K562 (cell line): ENCODE measurements around the gene NOLC1. TPM values are rescaled to one million over a fixed set of nuclear protein-coding genes. Genes with fewer than 3 reads are reported as not detected.

Experiments
- ADNP ChIP-seq: fragments of 200-800 bp; sonication (Bioruptor generic); IDR thresholded peaks from 2 replicates; pipeline ENCODE4 v1.6.1; 2016; ENCODE audit warnings: missing genetic modification characterization, missing compliant biosample characterization
- BCL6 ChIP-seq: fragments of 250-450 bp; sonication (Bioruptor Pico); IDR thresholded peaks from 2 replicates; pipeline ENCODE4 v1.4.0; 2020
- BDP1 ChIP-seq: IDR thresholded peaks from 3 replicates; pipeline ENCODE4 v1.6.1; 2011; ENCODE audit not compliant: insufficient read length, insufficient read depth
- DDX20 ChIP-seq: fragments of 450-650 bp; IDR thresholded peaks from 2 replicates; pipeline ENCODE4 v1.6.1; 2016; ENCODE audit warnings: missing genetic modification characterization, low read depth, mild to moderate bottlenecking, missing compliant biosample characterization, moderate library complexity
- E2F3 ChIP-seq: fragments of 250-450 bp; sonication (Bioruptor Pico); IDR thresholded peaks from 2 replicates; pipeline ENCODE4 v1.4.0; 2020; ENCODE audit warnings: mild to moderate bottlenecking
- GABPB2 ChIP-seq: fragments of 250-450 bp; sonication (Bioruptor Pico); conservative IDR thresholded peaks from 2 replicates; pipeline ENCODE4 v1.5.1; 2021; ENCODE audit warnings: mild to moderate bottlenecking
- HDAC3 ChIP-seq: fragments of 450-650 bp; IDR thresholded peaks from 2 replicates; pipeline ENCODE4 v1.6.1; 2018; ENCODE audit warnings: borderline replicate concordance, mild to moderate bottlenecking, moderate library complexity; ENCODE audit not compliant: partially characterized antibody
- HDGF ChIP-seq: fragments of 450-650 bp; IDR thresholded peaks from 2 replicates; pipeline ENCODE4 v1.6.1; 2016
- HMG20B ChIP-seq: fragments of 250-450 bp; sonication (Bioruptor Pico); IDR thresholded peaks from 2 replicates; pipeline ENCODE4 v1.5.0; 2021; ENCODE audit warnings: mild to moderate bottlenecking
- MYBL2 ChIP-seq, 2 experiments: fragments of 450-650 bp in 1 of 2; sonication (generic) in 1 of 2; formaldehyde crosslinking in 1 of 2; IDR thresholded peaks; 2 replicates each; pipeline versions ENCODE4 v1.6.1 to v1.8.1; 2017 to 2022; ENCODE audit warnings: borderline replicate concordance in 1 of 2, inconsistent platforms in 1 of 2, low read depth in 1 of 2, mild to moderate bottlenecking in 1 of 2, missing genetic modification reagents in 1 of 2, moderate library complexity in 1 of 2
- NFATC3 ChIP-seq: fragments of 450-650 bp; IDR thresholded peaks from 2 replicates; pipeline ENCODE4 v1.6.1; 2017; ENCODE audit warnings: mild to moderate bottlenecking
- RAD21 ChIP-seq, 2 experiments: fragments of 250-450 bp in 1 of 2; fragments of 450-650 bp in 1 of 2; sonication (Bioruptor Pico) in 1 of 2; formaldehyde crosslinking in 1 of 2; IDR thresholded peaks in 1 of 2; conservative IDR thresholded peaks in 1 of 2; 2 replicates each; pipeline versions ENCODE4 v1.4.0 to v1.8.0; 2020 to 2022; ENCODE audit warnings: mild to moderate bottlenecking in 2 of 2, moderate library complexity in 1 of 2
- RBM14 ChIP-seq: fragments of 200-400 bp; formaldehyde crosslinking; IDR thresholded peaks from 2 replicates; pipeline ENCODE4 v1.6.1; 2018; ENCODE audit warnings: low read depth, mild to moderate bottlenecking, low read length, moderate library complexity, borderline replicate concordance; ENCODE audit not compliant: insufficient read depth
- RFX5 ChIP-seq: IDR thresholded peaks from 2 replicates; pipeline ENCODE4 v1.6.1; 2011; ENCODE audit warnings: low read depth, mild to moderate bottlenecking, improper control_type of control experiment, low read length
- TBP ChIP-seq: optimal IDR thresholded peaks from 2 replicates; pipeline ENCODE3; 2011; ENCODE audit warnings: low read depth, low read length, improper control_type of control experiment
- TCF7 ChIP-seq: sonication (generic); IDR thresholded peaks from 2 replicates; pipeline ENCODE4 v1.6.1; 2016; ENCODE audit warnings: antibody characterized with exemption, borderline replicate concordance
- ZBTB8A ChIP-seq: fragments of 450-650 bp; IDR thresholded peaks from 2 replicates; pipeline ENCODE4 v1.6.1; 2018; ENCODE audit warnings: mild to moderate bottlenecking, moderate library complexity; ENCODE audit not compliant: partially characterized antibody
- ZNF699 ChIP-seq: fragments of 250-450 bp; sonication (Bioruptor Pico); IDR thresholded peaks from 2 replicates; pipeline ENCODE4 v1.8.0; 2021; ENCODE audit warnings: mild to moderate bottlenecking, moderate library complexity; ENCODE audit not compliant: insufficient replicate concordance
- polyA plus RNA-seq, 8 experiments: library from polyadenylated mRNA; depleted of rRNA in 4 of 8; stranded (reverse) in 5 of 8; unstranded in 3 of 8; fragments of >200 nt; fragmentation: Nextera tagmentation in 2 of 8; fragmentation: Illumina TruSeq in 1 of 8; extraction: Ambion mirVana in 2 of 8; extraction: Trizol in 1 of 8; gene quantifications; 2 replicates each; pipeline versions ENCODE4 v1.2.1 to v1.2.3, GENCODE V29; 2011 to 2014; ENCODE audit warnings: inconsistent platforms in 1 of 8, missing spikeins in 1 of 8
- total RNA-seq, 7 experiments: library from RNA; depleted of rRNA in 6 of 7; stranded (reverse); fragments of >200 nt in 6 of 7; fragmentation: Illumina TruSeq in 2 of 7; extraction: Trizol in 2 of 7; gene quantifications; 2 replicates each; pipeline versions ENCODE4 v1.2.1 to v1.2.3, GENCODE V29; 2011 to 2021; ENCODE audit warnings: low replicate concordance in 1 of 7
- TF ChIP-seq, protein P1 (sequence below): fragments of 450-650 bp; IDR thresholded peaks from 2 replicates; pipeline ENCODE4 v1.6.1; 2017; ENCODE audit warnings: antibody characterized with exemption, mild to moderate bottlenecking
- TF ChIP-seq, protein P2 (sequence below), 2 experiments: IDR thresholded peaks; 2 replicates each; pipeline ENCODE4 v1.6.1; 2012; ENCODE audit warnings: improper control_type of control experiment in 2 of 2, low read depth in 2 of 2, low read length in 2 of 2, borderline replicate concordance in 1 of 2
- TF ChIP-seq, protein P3 (sequence below): fragments of 250-450 bp; sonication (Bioruptor Pico); IDR thresholded peaks from 2 replicates; pipeline ENCODE4 v1.8.0; 2021; ENCODE audit warnings: borderline replicate concordance, mild to moderate bottlenecking, moderate library complexity; ENCODE audit not compliant: poor library complexity, severe bottlenecking

NOLC1 gene
- total and polyA plus RNA-seq, 9 of the 15 experiments (the other 6 are each of a cell fraction or from before 2014, with no cell fraction given) = 102 to 310 (median 165) TPM

DNA sequence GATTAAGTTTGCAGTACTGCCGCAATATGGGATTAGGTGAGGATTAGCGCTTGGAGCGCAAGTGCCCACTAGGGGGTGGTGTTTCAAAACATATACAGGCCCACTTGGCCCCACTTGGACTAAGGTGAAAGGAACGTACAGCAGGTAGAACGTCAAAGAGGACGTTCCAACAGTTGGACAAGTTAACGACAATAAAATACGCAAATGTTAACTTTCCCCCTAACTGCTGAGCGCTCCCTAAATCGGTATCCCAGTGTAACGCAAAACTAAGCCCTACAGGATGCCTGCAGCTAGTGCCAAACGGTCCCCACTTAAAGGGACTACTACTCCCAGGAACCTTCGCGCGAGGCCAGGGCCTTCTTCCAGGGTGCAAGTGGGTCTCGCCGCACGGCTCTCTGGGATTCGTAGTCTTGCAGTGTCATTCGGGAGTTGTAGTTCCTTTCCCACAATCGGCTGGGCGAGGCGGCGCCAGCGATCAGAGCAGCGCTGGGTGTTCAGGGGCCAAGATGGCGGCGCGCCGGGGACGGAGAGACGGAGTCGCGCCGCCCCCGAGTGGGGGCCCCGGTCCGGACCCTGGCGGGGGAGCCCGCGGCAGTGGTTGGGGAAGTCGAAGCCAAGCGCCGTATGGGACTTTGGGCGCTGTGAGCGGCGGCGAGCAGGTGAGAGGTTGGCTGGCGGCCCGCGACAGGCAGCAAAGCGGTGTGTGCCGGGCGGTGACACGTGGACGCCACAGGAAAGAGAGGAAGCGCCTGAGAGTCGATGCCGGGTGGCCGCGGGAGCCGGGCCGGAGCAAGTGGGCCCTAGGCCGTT, 19.4 kb upstream of the NOLC1 start, which contains the start of gene PPRC1 (continued):
- TF ChIP-seq ADNP (tag) (no peak), MYBL2 (IDR thresholded peaks at IDR 0.05; ENCODE audit: low read depth) (no peak), MYBL2 (CRISPR knock-in tag; IDR thresholded peaks at IDR 0.05; ENCODE audit: borderline replicate concordance) (no peak), RBM14 (peak; percentile 40; the same call in 1 of the 2 replicates), BDP1 (no peak), HDAC3 (no peak), DDX20 (tag) (no peak), HDGF (no peak), GABPB2 (CRISPR knock-in tag) (no peak), NFATC3 (no peak), ZBTB8A (no peak), RFX5 (no peak), TBP (peak; percentile 88), RAD21 (CRISPR knock-in tag; conservative IDR thresholded peaks at IDR 0.05 in 1 of 2, IDR thresholded peaks at IDR 0.05 in 1 of 2) (peak; percentile 54 to 69), BCL6 (CRISPR knock-in tag) (no peak), TCF7 (no peak), HMG20B (no peak), ZNF699 (CRISPR knock-in tag) (no peak), E2F3 (CRISPR knock-in tag) (no peak)
- TF ChIP-seq, protein P1, sequence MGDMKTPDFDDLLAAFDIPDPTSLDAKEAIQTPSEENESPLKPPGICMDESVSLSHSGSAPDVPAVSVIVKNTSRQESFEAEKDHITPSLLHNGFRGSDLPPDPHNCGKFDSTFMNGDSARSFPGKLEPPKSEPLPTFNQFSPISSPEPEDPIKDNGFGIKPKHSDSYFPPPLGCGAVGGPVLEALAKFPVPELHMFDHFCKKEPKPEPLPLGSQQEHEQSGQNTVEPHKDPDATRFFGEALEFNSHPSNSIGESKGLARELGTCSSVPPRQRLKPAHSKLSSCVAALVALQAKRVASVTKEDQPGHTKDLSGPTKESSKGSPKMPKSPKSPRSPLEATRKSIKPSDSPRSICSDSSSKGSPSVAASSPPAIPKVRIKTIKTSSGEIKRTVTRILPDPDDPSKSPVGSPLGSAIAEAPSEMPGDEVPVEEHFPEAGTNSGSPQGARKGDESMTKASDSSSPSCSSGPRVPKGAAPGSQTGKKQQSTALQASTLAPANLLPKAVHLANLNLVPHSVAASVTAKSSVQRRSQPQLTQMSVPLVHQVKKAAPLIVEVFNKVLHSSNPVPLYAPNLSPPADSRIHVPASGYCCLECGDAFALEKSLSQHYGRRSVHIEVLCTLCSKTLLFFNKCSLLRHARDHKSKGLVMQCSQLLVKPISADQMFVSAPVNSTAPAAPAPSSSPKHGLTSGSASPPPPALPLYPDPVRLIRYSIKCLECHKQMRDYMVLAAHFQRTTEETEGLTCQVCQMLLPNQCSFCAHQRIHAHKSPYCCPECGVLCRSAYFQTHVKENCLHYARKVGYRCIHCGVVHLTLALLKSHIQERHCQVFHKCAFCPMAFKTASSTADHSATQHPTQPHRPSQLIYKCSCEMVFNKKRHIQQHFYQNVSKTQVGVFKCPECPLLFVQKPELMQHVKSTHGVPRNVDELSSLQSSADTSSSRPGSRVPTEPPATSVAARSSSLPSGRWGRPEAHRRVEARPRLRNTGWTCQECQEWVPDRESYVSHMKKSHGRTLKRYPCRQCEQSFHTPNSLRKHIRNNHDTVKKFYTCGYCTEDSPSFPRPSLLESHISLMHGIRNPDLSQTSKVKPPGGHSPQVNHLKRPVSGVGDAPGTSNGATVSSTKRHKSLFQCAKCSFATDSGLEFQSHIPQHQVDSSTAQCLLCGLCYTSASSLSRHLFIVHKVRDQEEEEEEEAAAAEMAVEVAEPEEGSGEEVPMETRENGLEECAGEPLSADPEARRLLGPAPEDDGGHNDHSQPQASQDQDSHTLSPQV = peak; percentile 80
- TF ChIP-seq, protein P2, sequence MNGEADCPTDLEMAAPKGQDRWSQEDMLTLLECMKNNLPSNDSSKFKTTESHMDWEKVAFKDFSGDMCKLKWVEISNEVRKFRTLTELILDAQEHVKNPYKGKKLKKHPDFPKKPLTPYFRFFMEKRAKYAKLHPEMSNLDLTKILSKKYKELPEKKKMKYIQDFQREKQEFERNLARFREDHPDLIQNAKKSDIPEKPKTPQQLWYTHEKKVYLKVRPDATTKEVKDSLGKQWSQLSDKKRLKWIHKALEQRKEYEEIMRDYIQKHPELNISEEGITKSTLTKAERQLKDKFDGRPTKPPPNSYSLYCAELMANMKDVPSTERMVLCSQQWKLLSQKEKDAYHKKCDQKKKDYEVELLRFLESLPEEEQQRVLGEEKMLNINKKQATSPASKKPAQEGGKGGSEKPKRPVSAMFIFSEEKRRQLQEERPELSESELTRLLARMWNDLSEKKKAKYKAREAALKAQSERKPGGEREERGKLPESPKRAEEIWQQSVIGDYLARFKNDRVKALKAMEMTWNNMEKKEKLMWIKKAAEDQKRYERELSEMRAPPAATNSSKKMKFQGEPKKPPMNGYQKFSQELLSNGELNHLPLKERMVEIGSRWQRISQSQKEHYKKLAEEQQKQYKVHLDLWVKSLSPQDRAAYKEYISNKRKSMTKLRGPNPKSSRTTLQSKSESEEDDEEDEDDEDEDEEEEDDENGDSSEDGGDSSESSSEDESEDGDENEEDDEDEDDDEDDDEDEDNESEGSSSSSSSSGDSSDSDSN (IDR thresholded peaks at IDR 0.05; ENCODE audit: borderline replicate concordance in 1 of 2, low read depth in 2 of 2, low read length in 2 of 2) = no peak
- TF ChIP-seq, protein P3, sequence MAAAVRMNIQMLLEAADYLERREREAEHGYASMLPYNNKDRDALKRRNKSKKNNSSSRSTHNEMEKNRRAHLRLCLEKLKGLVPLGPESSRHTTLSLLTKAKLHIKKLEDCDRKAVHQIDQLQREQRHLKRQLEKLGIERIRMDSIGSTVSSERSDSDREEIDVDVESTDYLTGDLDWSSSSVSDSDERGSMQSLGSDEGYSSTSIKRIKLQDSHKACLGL = peak; percentile 88
